ENCODE measurements around the gene FHOD3.

DNA sequence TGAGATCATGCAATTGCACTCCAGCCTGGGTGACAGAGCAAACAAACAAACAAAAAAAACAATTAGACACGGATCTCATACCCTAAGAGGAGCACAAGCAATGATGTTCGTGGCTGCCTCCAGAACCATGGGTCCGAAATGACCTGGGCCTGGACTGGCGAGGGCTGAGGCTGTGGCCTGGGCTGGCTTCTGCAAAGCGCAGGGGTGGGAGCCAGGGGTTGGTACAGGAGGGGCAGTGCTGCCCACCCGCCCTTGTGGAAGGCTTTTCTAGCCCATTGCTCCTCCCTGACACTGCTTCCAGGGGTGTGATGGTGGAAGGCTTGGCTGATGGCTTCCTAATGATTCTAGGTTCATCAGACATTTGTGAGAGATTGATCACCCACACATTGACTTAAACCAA is 167.8 kb downstream of the FHOD3 start:
- TF ChIP-seq, protein P1, sequence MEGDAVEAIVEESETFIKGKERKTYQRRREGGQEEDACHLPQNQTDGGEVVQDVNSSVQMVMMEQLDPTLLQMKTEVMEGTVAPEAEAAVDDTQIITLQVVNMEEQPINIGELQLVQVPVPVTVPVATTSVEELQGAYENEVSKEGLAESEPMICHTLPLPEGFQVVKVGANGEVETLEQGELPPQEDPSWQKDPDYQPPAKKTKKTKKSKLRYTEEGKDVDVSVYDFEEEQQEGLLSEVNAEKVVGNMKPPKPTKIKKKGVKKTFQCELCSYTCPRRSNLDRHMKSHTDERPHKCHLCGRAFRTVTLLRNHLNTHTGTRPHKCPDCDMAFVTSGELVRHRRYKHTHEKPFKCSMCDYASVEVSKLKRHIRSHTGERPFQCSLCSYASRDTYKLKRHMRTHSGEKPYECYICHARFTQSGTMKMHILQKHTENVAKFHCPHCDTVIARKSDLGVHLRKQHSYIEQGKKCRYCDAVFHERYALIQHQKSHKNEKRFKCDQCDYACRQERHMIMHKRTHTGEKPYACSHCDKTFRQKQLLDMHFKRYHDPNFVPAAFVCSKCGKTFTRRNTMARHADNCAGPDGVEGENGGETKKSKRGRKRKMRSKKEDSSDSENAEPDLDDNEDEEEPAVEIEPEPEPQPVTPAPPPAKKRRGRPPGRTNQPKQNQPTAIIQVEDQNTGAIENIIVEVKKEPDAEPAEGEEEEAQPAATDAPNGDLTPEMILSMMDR (IDR thresholded peaks at IDR 0.05) = no peak
- TF ChIP-seq POLR2A (IDR thresholded peaks at IDR 0.05) (no peak), POLR2AphosphoS5 (IDR thresholded peaks at IDR 0.05; ENCODE audit: insufficient read depth in 1 of 2, low read depth in 1 of 2) (no peak)
